GM13977 (cell line): ENCODE measurements around the gene MAML3.

Experiments
- DNase-seq: peaks from one replicate; pipeline ENCODE4 v3.0.0; 2012; ENCODE audit warnings: low spot score
- CTCF ChIP-seq: IDR thresholded peaks from 2 replicates; pipeline ENCODE4 v1.5.1; 2012; ENCODE audit warnings: mild to moderate bottlenecking, control low read depth; ENCODE audit not compliant: insufficient read depth; ENCODE audit errors: extremely low read depth, missing control alignments
- in situ Hi-C: fragments of 300-500 bp; cut with MboI; formaldehyde crosslinking; loops from one replicate; pipeline ENCODE4 v1.12.0; 2022; ENCODE audit warnings: low sequenced_read_pairs, low pct_unique_long_range_greater_than_20kb, mixed read lengths, inconsistent platforms; ENCODE audit not compliant: unreplicated experiment

MAML3 gene

GRCh38 chr4:139934708-139935195, 219.2 kb downstream of the MAML3 start:
- no peak for DNase-seq
- in situ Hi-C loops: no loop called here
- no peak for TF ChIP-seq CTCF

- in situ Hi-C loops: no loop called here
- DNase-seq: no peak
- no peak for TF ChIP-seq CTCF
Measured at GRCh38 chr4:139934057-139934707, 219.8 kb downstream of the MAML3 start.

- no peak for TF ChIP-seq CTCF
- in situ Hi-C loops: no loop called here
- no peak for DNase-seq
Measured at GRCh38 chr4:139933541-139933940, 220.4 kb downstream of the MAML3 start.

- no peak for TF ChIP-seq CTCF
- no peak for DNase-seq
- in situ Hi-C loops: no loop called here
Measured at GRCh38 chr4:139933104-139933503, 220.9 kb downstream of the MAML3 start.

GRCh38 chr4:139924782-139925181, 229.2 kb downstream of the MAML3 start:
- in situ Hi-C loops: no loop called here
- DNase-seq: no peak
- no peak for TF ChIP-seq CTCF

GRCh38 chr4:139922406-139923024, 231.5 kb downstream of the MAML3 start:
- in situ Hi-C loops: no loop called here
- no peak for TF ChIP-seq CTCF
- DNase-seq: no peak
